Hepatocyte (in vitro differentiated cells): ENCODE results near the gene RGCC.

Experiments
- EZH2 ChIP-seq: fragments of 200-600 bp; sonication (generic); IDR thresholded peaks from 2 replicates; pipeline ENCODE4 v1.6.1; 2016; ENCODE audit warnings: antibody characterized with exemption, mild to moderate bottlenecking, borderline replicate concordance
- EZH2phosphoT487 ChIP-seq: fragments of 200-600 bp; sonication (generic); IDR thresholded peaks from one replicate; pipeline ENCODE4 v1.6.1; 2018; ENCODE audit warnings: antibody characterized with exemption, mild to moderate bottlenecking, low read depth, moderate library complexity; ENCODE audit not compliant: unreplicated experiment, severe bottlenecking
- TF ChIP-seq, protein P1 (sequence below): fragments of 200-600 bp; sonication (generic); IDR thresholded peaks from 2 replicates; pipeline ENCODE4 v1.5.1; 2016; ENCODE audit warnings: antibody characterized with exemption, mild to moderate bottlenecking; ENCODE audit not compliant: poor library complexity

DNA sequence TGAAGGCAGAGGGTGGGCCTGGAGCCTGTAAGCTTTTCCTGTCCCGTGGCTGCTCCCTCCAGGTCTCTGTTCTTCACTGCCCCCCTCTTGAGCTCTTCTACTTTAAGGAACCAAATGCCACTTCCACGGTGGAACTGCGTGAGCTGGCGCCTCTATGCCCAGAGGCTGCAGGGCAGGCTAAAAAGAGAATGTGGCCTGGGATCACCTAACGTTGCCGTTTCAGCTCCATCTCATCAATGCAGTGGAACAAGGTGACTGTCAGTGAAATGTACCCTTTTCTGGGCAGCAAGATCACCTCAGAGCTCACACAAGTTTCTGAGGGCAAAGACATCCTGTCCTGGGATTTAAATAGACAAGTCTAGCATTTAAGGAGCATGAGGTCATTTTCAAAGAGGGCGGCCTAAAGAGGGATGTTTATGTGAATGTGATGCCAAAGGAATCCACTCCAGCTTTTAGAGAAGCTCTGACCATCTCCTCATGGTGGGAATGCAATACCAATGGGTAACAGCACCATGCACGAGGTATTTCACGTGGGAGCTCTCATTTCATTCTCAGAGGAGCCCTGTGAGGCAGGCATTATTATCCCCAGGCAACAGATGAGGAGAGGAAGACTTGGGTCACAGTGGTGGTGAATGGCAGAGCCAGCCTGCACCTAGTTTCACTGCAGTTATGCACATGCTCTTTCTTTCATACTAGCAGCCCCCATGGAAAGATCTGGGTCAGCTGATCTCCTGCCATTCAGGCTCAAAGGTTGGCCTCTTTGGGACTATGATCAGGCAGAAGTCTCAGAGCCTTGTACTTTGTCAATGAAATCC lies 39.3 kb downstream of the RGCC start:
- TF ChIP-seq, protein P1, sequence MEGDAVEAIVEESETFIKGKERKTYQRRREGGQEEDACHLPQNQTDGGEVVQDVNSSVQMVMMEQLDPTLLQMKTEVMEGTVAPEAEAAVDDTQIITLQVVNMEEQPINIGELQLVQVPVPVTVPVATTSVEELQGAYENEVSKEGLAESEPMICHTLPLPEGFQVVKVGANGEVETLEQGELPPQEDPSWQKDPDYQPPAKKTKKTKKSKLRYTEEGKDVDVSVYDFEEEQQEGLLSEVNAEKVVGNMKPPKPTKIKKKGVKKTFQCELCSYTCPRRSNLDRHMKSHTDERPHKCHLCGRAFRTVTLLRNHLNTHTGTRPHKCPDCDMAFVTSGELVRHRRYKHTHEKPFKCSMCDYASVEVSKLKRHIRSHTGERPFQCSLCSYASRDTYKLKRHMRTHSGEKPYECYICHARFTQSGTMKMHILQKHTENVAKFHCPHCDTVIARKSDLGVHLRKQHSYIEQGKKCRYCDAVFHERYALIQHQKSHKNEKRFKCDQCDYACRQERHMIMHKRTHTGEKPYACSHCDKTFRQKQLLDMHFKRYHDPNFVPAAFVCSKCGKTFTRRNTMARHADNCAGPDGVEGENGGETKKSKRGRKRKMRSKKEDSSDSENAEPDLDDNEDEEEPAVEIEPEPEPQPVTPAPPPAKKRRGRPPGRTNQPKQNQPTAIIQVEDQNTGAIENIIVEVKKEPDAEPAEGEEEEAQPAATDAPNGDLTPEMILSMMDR = no peak
- no peak for TF ChIP-seq EZH2
- no peak for TF ChIP-seq EZH2phosphoT487
